HG02970 (cell line): ENCODE measurements around the gene ANKRD33B.
"Not testable (repeated sequence)": the region's sequence is repeated elsewhere in the genome, so short reads cannot be mapped to it uniquely, and the experiment has no call there.

Source experiments
- ATAC-seq: cut with Tn5 transposase; IDR thresholded peaks from one replicate; pipeline ENCODE4 v1.9.1; 2021; ENCODE audit warnings: mild to moderate bottlenecking, moderate library complexity, moderate number of reproducible peaks; ENCODE audit not compliant: unreplicated experiment, low FRiP score

Gene ANKRD33B

GRCh38 chr5:10536931-10537579 lies 26.8 kb upstream of the ANKRD33B start:
- ATAC-seq, result no peak

GRCh38 chr5:10537624-10538023 lies 26.2 kb upstream of the ANKRD33B start:
- ATAC-seq, result no peak

GRCh38 chr5:10538103-10538788 lies 25.6 kb upstream of the ANKRD33B start:
- ATAC-seq, result no peak

GRCh38 chr5:10538789-10539686 lies 24.8 kb upstream of the ANKRD33B start:
- ATAC-seq, result no peak

GRCh38 chr5:10539687-10539998 lies 24.2 kb upstream of the ANKRD33B start:
- ATAC-seq, result no peak

- ATAC-seq, result no peak
Observed at GRCh38 chr5:10540036-10540544, 23.8 kb upstream of the ANKRD33B start.

GRCh38 chr5:10540951-10541646 lies 22.8 kb upstream of the ANKRD33B start:
- ATAC-seq, result no peak

- no peak for ATAC-seq
Observed at GRCh38 chr5:10542055-10542550, 21.8 kb upstream of the ANKRD33B start.

- ATAC-seq, result no peak
Observed at GRCh38 chr5:10543585-10544040, 20.3 kb upstream of the ANKRD33B start.

- ATAC-seq, result no peak
Observed at GRCh38 chr5:10545084-10545483, 18.8 kb upstream of the ANKRD33B start.

- no peak for ATAC-seq
Observed at GRCh38 chr5:10546186-10546585, 17.7 kb upstream of the ANKRD33B start.

GRCh38 chr5:10548418-10549122 lies 15.3 kb upstream of the ANKRD33B start:
- ATAC-seq, result no peak

- ATAC-seq, result not testable (repeated sequence)
Observed at GRCh38 chr5:10549123-10549514, 14.8 kb upstream of the ANKRD33B start.

GRCh38 chr5:10550222-10550995 lies 13.5 kb upstream of the ANKRD33B start:
- no peak for ATAC-seq

- no peak for ATAC-seq
Observed at GRCh38 chr5:10551782-10552138, 12.1 kb upstream of the ANKRD33B start.

GRCh38 chr5:10552183-10553143 lies 11.4 kb upstream of the ANKRD33B start:
- ATAC-seq, result no peak

GRCh38 chr5:10553476-10553875 lies 10.4 kb upstream of the ANKRD33B start:
- no peak for ATAC-seq

GRCh38 chr5:10555277-10555684 lies 8.6 kb upstream of the ANKRD33B start:
- ATAC-seq, result no peak
